ENCODE results near the gene ACACA.

- TF ChIP-seq CTCF (IDR thresholded peaks at IDR 0.05) (no peak), EP300 (IDR thresholded peaks at IDR 0.05) (no peak)
These were observed 41.0 kb downstream of the ACACA start for GRCh38 chr17:37365589-37365988.

Data from ovary (tissue), 3 donors.